Measurements from ENCODE around the gene MEA1. TPM values are rescaled to one million over a fixed set of nuclear protein-coding genes. Genes with fewer than 3 reads are reported as not detected.

The MEA1 gene
- total RNA-seq, 6 donors from 2014 or later = 32.1 to 52.6 (median 43.0) TPM

GRCh38 chr6:43020847-43021246, 7.1 kb upstream of the MEA1 start:
- ATAC-seq (ENCODE audit: low FRiP score in 2 of 2) (peak in 1 of 2 donors; percentile 4), DNase-seq (no peak)
- H3K36me3 ChIP-seq = peaks cover 20 to 50% (median 33%) of the 10 kb centered on the region in 4 donors
- WGBS, 2 donors = 62 to 72% methylated on average over 5 of the region's 5 CpGs
- TF ChIP-seq POLR2A (IDR thresholded peaks at IDR 0.05) (no peak), EP300 (IDR thresholded peaks at IDR 0.05) (no peak)
- H3K4me3 ChIP-seq = peak overlapping the region in 3 of 4 donors; percentile 68 to 100 (median 79)
- no peaks in the 10 kb centered on the region for H3K27me3 ChIP-seq
- H3K4me1 ChIP-seq = peaks cover 35 to 43% (median 35%) of the 10 kb centered on the region in 4 donors
- peak overlapping the region; percentile 85 to 90 (median 88) for H3K27ac ChIP-seq
- H3K9me3 ChIP-seq = no peaks in the 10 kb centered on the region

GRCh38 chr6:43020052-43020705, 6.4 kb upstream of the MEA1 start:
- TF ChIP-seq EP300 (IDR thresholded peaks at IDR 0.05) (no peak), POLR2A (IDR thresholded peaks at IDR 0.05) (no peak), POLR2AphosphoS5 (IDR thresholded peaks at IDR 0.05) (no peak), CTCF (IDR thresholded peaks at IDR 0.05) (no peak)
- no peaks in the 10 kb centered on the region for H3K27me3 ChIP-seq
- WGBS, 2 donors = 89 to 90% methylated on average over 3 of the region's 3 CpGs
- DNase-seq = no peak
- H3K4me1 ChIP-seq = peaks cover 40 to 49% (median 42%) of the 10 kb centered on the region in 4 donors
- ATAC-seq (ENCODE audit: low FRiP score in 2 of 2) = no peak
- H3K4me3 ChIP-seq = no peak overlapping the region
- peak overlapping the region in 2 of 4 donors; percentile 88 to 89 for H3K27ac ChIP-seq
- H3K9me3 ChIP-seq = no peaks in the 10 kb centered on the region
- H3K36me3 ChIP-seq = peaks cover 18 to 44% (median 27%) of the 10 kb centered on the region in 4 donors

- WGBS, 2 donors = 91 to 94% methylated on average over 2 of the region's 2 CpGs
Observed at GRCh38 chr6:43019152-43019551, 5.4 kb upstream of the MEA1 start.

GRCh38 chr6:43016943-43017334, 3.2 kb upstream of the MEA1 start:
- peak in 1 of 2 donors; percentile 66 for DNase-seq
- Histone ChIP-seq H3K36me3 (peaks cover 18 to 36% (median 25%) of the 10 kb centered on the region in 4 donors), H3K4me3 (no peak overlapping the region), H3K27ac (peak overlapping the region in 1 of 4 donors; percentile 26), H3K9me3 (no peaks in the 10 kb centered on the region), H3K4me1 (peaks cover 43 to 53% (median 49%) of the 10 kb centered on the region in 4 donors), H3K27me3 (no peaks in the 10 kb centered on the region)
- ATAC-seq (ENCODE audit: low FRiP score in 2 of 2) = no peak
- WGBS, 2 donors = 86 to 95% methylated on average over 9 to 12 of the region's 12 CpGs
- TF ChIP-seq POLR2A (IDR thresholded peaks at IDR 0.05) = no peak
- no peak for TF ChIP-seq POLR2AphosphoS5 (IDR thresholded peaks at IDR 0.05)
- TF ChIP-seq EP300 (IDR thresholded peaks at IDR 0.05) = no peak
- no peak for TF ChIP-seq CTCF (IDR thresholded peaks at IDR 0.05)

More at GRCh38 chr6:43019152-43019551, 5.4 kb upstream of the MEA1 start:
- peaks cover 16 to 33% (median 22%) of the 10 kb centered on the region in 4 donors for H3K36me3 ChIP-seq
- H3K4me1 ChIP-seq = peaks cover 46 to 57% (median 49%) of the 10 kb centered on the region in 4 donors
- TF ChIP-seq EP300 (IDR thresholded peaks at IDR 0.05) (no peak), POLR2A (IDR thresholded peaks at IDR 0.05) (no peak), CTCF (IDR thresholded peaks at IDR 0.05) (no peak), POLR2AphosphoS5 (IDR thresholded peaks at IDR 0.05) (no peak)
- H3K9me3 ChIP-seq = no peaks in the 10 kb centered on the region
- H3K27me3 ChIP-seq = no peaks in the 10 kb centered on the region
- H3K4me3 ChIP-seq = no peak overlapping the region
- H3K27ac ChIP-seq = no peak overlapping the region
- no peak for ATAC-seq (ENCODE audit: low FRiP score in 2 of 2)
- DNase-seq = no peak

GRCh38 chr6:43016176-43016942, 2.6 kb upstream of the MEA1 start:
- 70 to 87% methylated on average over 7 of the region's 7 CpGs for WGBS, 2 donors
- peak overlapping the region in 1 of 4 donors; percentile 26 for H3K27ac ChIP-seq
- H3K4me1 ChIP-seq = peaks cover 43 to 53% (median 49%) of the 10 kb centered on the region in 4 donors
- DNase-seq (no peak), ATAC-seq (ENCODE audit: low FRiP score in 2 of 2) (no peak)
- H3K36me3 ChIP-seq = peaks cover 18 to 42% (median 30%) of the 10 kb centered on the region in 4 donors
- peak overlapping the region in 1 of 4 donors; percentile 16 for H3K4me3 ChIP-seq
- no peaks in the 10 kb centered on the region for H3K9me3 ChIP-seq
- TF ChIP-seq POLR2A (IDR thresholded peaks at IDR 0.05) = no peak
- TF ChIP-seq EP300 (IDR thresholded peaks at IDR 0.05) = no peak
- TF ChIP-seq POLR2AphosphoS5 (IDR thresholded peaks at IDR 0.05) = no peak
- no peak for TF ChIP-seq CTCF (IDR thresholded peaks at IDR 0.05)
- H3K27me3 ChIP-seq = no peaks in the 10 kb centered on the region
